ENCODE data around the gene PDHX.

PDHX gene

GRCh38 chr11:34990916-34991315 lies 74.5 kb downstream of the PDHX start:
- DNase-seq (ENCODE audit: low read depth): no peak

- no peak for DNase-seq (ENCODE audit: low read depth)
Measured at GRCh38 chr11:34994854-34995253, 78.4 kb downstream of the PDHX start.

- DNase-seq (ENCODE audit: low read depth): no peak
Measured at GRCh38 chr11:34996958-34997357, 80.5 kb downstream of the PDHX start.

GRCh38 chr11:34997952-34998528 lies 81.6 kb downstream of the PDHX start:
- DNase-seq (ENCODE audit: low read depth): no peak

GRCh38 chr11:34999453-34999852 lies 83.0 kb downstream of the PDHX start:
- DNase-seq (ENCODE audit: low read depth): no peak

GRCh38 chr11:35003186-35003585 lies 86.8 kb downstream of the PDHX start:
- no peak for DNase-seq (ENCODE audit: low read depth)

- DNase-seq (ENCODE audit: low read depth): no peak
Measured at GRCh38 chr11:35003658-35004057, 87.2 kb downstream of the PDHX start.

GRCh38 chr11:35005141-35005780 lies 88.8 kb downstream of the PDHX start:
- no peak for DNase-seq (ENCODE audit: low read depth)

- DNase-seq (ENCODE audit: low read depth): no peak
Measured at GRCh38 chr11:35006389-35007128, 90.1 kb downstream of the PDHX start.

- no peak for DNase-seq (ENCODE audit: low read depth)
Measured at GRCh38 chr11:35007277-35007676, 90.9 kb downstream of the PDHX start.

- DNase-seq (ENCODE audit: low read depth): peak; percentile 78
Measured at GRCh38 chr11:35009191-35009943, 92.9 kb downstream of the PDHX start.

GRCh38 chr11:35009944-35010342 lies 93.5 kb downstream of the PDHX start:
- DNase-seq (ENCODE audit: low read depth): no peak

GRCh38 chr11:35010654-35011053 lies 94.2 kb downstream of the PDHX start:
- no peak for DNase-seq (ENCODE audit: low read depth)

- DNase-seq (ENCODE audit: low read depth): peak; percentile 58
Measured at GRCh38 chr11:35011389-35011788, 95.0 kb downstream of the PDHX start.

- no peak for DNase-seq (ENCODE audit: low read depth)
Measured at GRCh38 chr11:35011944-35012343, 95.5 kb downstream of the PDHX start.

GRCh38 chr11:35012467-35013191 lies 96.2 kb downstream of the PDHX start:
- DNase-seq (ENCODE audit: low read depth): no peak

- no peak for DNase-seq (ENCODE audit: low read depth)
Measured at GRCh38 chr11:35013514-35014233, 97.3 kb downstream of the PDHX start.

- peak; percentile 63 for DNase-seq (ENCODE audit: low read depth)
Measured at GRCh38 chr11:35014346-35014745, 97.9 kb downstream of the PDHX start.

GRCh38 chr11:35015621-35016387 lies 99.4 kb downstream of the PDHX start:
- DNase-seq (ENCODE audit: low read depth): no peak

GRCh38 chr11:35016916-35017315 lies 100.5 kb downstream of the PDHX start:
- no peak for DNase-seq (ENCODE audit: low read depth)

All from stromal cell of bone marrow (primary cell).